ENCODE measurements around the gene DGKB.

DGKB gene

DNA sequence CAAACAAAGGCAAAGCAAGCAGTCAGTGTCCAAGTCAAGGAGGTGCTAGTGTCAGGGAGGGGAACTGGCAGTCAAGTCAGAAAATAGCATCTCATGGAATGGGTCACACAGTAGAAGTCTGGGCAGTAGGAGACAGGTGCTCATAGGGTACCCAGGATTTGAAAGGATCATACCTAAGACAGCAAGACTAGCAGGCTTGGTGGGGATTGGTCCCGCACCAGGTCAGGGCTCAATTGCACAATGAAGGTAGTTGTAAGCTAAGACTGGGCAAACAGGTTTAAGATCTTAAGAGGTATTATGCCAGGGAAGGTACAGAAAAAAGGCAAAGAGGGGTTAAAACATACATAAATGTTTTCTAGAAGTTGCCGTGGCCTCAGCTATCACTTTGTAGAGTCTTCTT lies 731.7 kb downstream of the DGKB start:
- no peak overlapping the region for H3K27ac ChIP-seq (ENCODE audit: low read length)
- H3K36me3 ChIP-seq (replicated peaks; ENCODE audit: insufficient read depth, low read length): no peaks in the 10 kb centered on the region
- H3K27me3 ChIP-seq (replicated peaks; ENCODE audit: insufficient read depth, low read length): no peaks in the 10 kb centered on the region
- no peaks in the 10 kb centered on the region for H3F3A ChIP-seq (ENCODE audit: insufficient read depth, low read length)
- H3K4me3 ChIP-seq (ENCODE audit: low read length): no peak overlapping the region
- H3K4me1 ChIP-seq (ENCODE audit: low read length): no peaks in the 10 kb centered on the region
- no peaks in the 10 kb centered on the region for H4K20me1 ChIP-seq (ENCODE audit: insufficient read depth, low read length)
- H3K9ac ChIP-seq (ENCODE audit: low read length): no peak overlapping the region
- no peaks in the 10 kb centered on the region for H3K9me2 ChIP-seq (replicated peaks; ENCODE audit: insufficient read depth, low read length)
- H3K4me2 ChIP-seq (ENCODE audit: low read depth, low read length): no peak overlapping the region
- DNase-seq: no peak
- no peaks in the 10 kb centered on the region for H3K79me2 ChIP-seq (ENCODE audit: low read length)
- no peak overlapping the region for H2AFZ ChIP-seq (ENCODE audit: low read length)
- TF ChIP-seq EZH2phosphoT487 (IDR thresholded peaks at IDR 0.05; ENCODE audit: low read length): no peak
- no peak for TF ChIP-seq EZH2 (optimal IDR thresholded peaks at IDR 0.05; ENCODE audit: low read depth, low read length)
- TF ChIP-seq, protein P1, sequence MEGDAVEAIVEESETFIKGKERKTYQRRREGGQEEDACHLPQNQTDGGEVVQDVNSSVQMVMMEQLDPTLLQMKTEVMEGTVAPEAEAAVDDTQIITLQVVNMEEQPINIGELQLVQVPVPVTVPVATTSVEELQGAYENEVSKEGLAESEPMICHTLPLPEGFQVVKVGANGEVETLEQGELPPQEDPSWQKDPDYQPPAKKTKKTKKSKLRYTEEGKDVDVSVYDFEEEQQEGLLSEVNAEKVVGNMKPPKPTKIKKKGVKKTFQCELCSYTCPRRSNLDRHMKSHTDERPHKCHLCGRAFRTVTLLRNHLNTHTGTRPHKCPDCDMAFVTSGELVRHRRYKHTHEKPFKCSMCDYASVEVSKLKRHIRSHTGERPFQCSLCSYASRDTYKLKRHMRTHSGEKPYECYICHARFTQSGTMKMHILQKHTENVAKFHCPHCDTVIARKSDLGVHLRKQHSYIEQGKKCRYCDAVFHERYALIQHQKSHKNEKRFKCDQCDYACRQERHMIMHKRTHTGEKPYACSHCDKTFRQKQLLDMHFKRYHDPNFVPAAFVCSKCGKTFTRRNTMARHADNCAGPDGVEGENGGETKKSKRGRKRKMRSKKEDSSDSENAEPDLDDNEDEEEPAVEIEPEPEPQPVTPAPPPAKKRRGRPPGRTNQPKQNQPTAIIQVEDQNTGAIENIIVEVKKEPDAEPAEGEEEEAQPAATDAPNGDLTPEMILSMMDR (IDR thresholded peaks at IDR 0.05; ENCODE audit: low read length): no peak
- no peaks in the 10 kb centered on the region for H3K9me3 ChIP-seq (replicated peaks; ENCODE audit: insufficient read depth, low read length)

DNA sequence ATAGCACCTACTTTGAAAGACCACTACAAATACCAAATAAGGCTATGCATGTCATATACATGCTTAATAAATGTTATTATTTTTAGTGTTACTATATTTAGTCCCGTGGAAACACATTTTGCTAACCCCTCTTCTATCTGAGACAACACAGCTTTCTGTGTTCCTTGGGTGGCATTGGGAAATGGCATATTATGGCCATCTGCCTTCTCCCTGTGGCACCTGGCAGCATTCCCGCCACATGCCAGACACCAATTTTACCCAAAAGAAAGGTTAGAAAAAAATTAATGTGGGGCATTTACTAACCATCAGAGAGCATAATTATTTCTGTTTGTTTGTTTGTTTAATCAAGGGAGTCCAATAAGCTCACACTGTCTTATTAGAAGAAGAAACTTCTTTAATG lies 744.4 kb downstream of the DGKB start:
- H3K4me3 ChIP-seq (ENCODE audit: low read length): no peak overlapping the region
- H3K9ac ChIP-seq (ENCODE audit: low read length): no peak overlapping the region
- H4K20me1 ChIP-seq (ENCODE audit: insufficient read depth, low read length): no peaks in the 10 kb centered on the region
- no peak overlapping the region for H3K4me2 ChIP-seq (ENCODE audit: low read depth, low read length)
- H3K27ac ChIP-seq (ENCODE audit: low read length): no peak overlapping the region
- no peaks in the 10 kb centered on the region for H3K27me3 ChIP-seq (replicated peaks; ENCODE audit: insufficient read depth, low read length)
- DNase-seq: no peak
- H3K9me3 ChIP-seq (replicated peaks; ENCODE audit: insufficient read depth, low read length): no peaks in the 10 kb centered on the region
- no peaks in the 10 kb centered on the region for H3K36me3 ChIP-seq (replicated peaks; ENCODE audit: insufficient read depth, low read length)
- H3F3A ChIP-seq (ENCODE audit: insufficient read depth, low read length): no peaks in the 10 kb centered on the region
- TF ChIP-seq, protein P1 (IDR thresholded peaks at IDR 0.05; ENCODE audit: low read length): no peak
- no peak for TF ChIP-seq EZH2 (optimal IDR thresholded peaks at IDR 0.05; ENCODE audit: low read depth, low read length)
- TF ChIP-seq EZH2phosphoT487 (IDR thresholded peaks at IDR 0.05; ENCODE audit: low read length): no peak
- no peak overlapping the region for H2AFZ ChIP-seq (ENCODE audit: low read length)
- no peaks in the 10 kb centered on the region for H3K9me2 ChIP-seq (replicated peaks; ENCODE audit: insufficient read depth, low read length)
- H3K4me1 ChIP-seq (ENCODE audit: low read length): no peaks in the 10 kb centered on the region
- no peaks in the 10 kb centered on the region for H3K79me2 ChIP-seq (ENCODE audit: low read length)

DNA sequence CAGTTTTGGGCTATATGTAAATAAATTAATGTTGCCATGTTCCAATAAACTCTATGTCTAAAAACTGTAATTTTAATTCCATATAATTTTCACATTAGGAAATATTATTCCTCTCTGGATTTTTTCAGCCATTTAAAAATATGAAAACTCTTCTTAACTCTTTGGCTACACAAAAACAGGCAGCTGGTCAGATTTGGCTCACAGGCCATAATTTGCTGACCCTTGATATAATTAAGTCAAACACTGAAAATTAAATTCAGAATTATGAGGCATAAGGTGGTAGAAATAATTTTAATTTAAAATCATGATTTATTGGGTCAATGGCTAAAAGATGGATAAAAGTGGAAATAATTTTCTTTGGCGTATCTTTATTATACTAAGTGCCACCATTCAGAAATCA lies 746.1 kb downstream of the DGKB start:
- Histone ChIP-seq H3K79me2 (ENCODE audit: low read length) (no peaks in the 10 kb centered on the region), H3K36me3 (replicated peaks; ENCODE audit: insufficient read depth, low read length) (no peaks in the 10 kb centered on the region), H4K20me1 (ENCODE audit: insufficient read depth, low read length) (no peaks in the 10 kb centered on the region), H2AFZ (ENCODE audit: low read length) (no peak overlapping the region), H3K4me1 (ENCODE audit: low read length) (no peaks in the 10 kb centered on the region), H3K9me2 (replicated peaks; ENCODE audit: insufficient read depth, low read length) (no peaks in the 10 kb centered on the region), H3F3A (ENCODE audit: insufficient read depth, low read length) (no peaks in the 10 kb centered on the region), H3K27me3 (replicated peaks; ENCODE audit: insufficient read depth, low read length) (no peaks in the 10 kb centered on the region), H3K9me3 (replicated peaks; ENCODE audit: insufficient read depth, low read length) (no peaks in the 10 kb centered on the region), H3K9ac (ENCODE audit: low read length) (no peak overlapping the region), H3K4me2 (ENCODE audit: low read depth, low read length) (no peak overlapping the region), H3K4me3 (ENCODE audit: low read length) (no peak overlapping the region), H3K27ac (ENCODE audit: low read length) (no peak overlapping the region)
- DNase-seq: no peak
- TF ChIP-seq EZH2 (optimal IDR thresholded peaks at IDR 0.05; ENCODE audit: low read depth, low read length) (no peak), EZH2phosphoT487 (IDR thresholded peaks at IDR 0.05; ENCODE audit: low read length) (no peak)
- TF ChIP-seq, protein P1 (IDR thresholded peaks at IDR 0.05; ENCODE audit: low read length): no peak

Measured in MM.1S (cell line).